ENCODE data around the gene HNRNPUL2.

GRCh38 chr11:62669420-62670161 is 57.7 kb downstream of the HNRNPUL2 start:
- TF ChIP-seq EP300 (IDR thresholded peaks at IDR 0.05) (no peak), CTCF (IDR thresholded peaks at IDR 0.05) (no peak), POLR2A (IDR thresholded peaks at IDR 0.05) (no peak), POLR2AphosphoS5 (IDR thresholded peaks at IDR 0.05) (no peak)
